ENCODE measurements around the gene FAM163B.
A peak's percentile ranks its signal among the peaks of the same experiment; 100 is the strongest.

FAM163B gene

GRCh38 chr9:133598978-133599377, 10.2 kb downstream of the FAM163B start:
- CTCF ChIA-PET = no interaction called here

GRCh38 chr9:133597316-133597957, 11.8 kb downstream of the FAM163B start:
- ChIA-PET CTCF (interaction anchor here (0.6 to 1.3 kb wide), 6 partner anchors 9 to 1835 kb away, joined by 3 to 4 read pairs (median 3); no protein-coding TSS in a partner anchor), POLR2A (no interaction called here)
- no peaks in the 10 kb centered on the region for H3K36me3 ChIP-seq (ENCODE audit: control insufficient read depth in 2 of 2, insufficient read depth in 1 of 2, low read length in 2 of 2)
- H3K27ac ChIP-seq (ENCODE audit: extremely low read depth, low read depth, low read length) = no peak overlapping the region
- no peaks in the 10 kb centered on the region for H3K9me3 ChIP-seq (ENCODE audit: control insufficient read depth, insufficient read depth, low read depth, low read length)
- no peaks in the 10 kb centered on the region for H3K4me1 ChIP-seq (ENCODE audit: control insufficient read depth, insufficient read depth, low read length)
- no peak overlapping the region for H3K4me3 ChIP-seq (ENCODE audit: low read depth, low read length)
- peak; percentile 98 for TF ChIP-seq ZNF133 (tag by site-specific recombination; IDR thresholded peaks at IDR 0.05)
- TF ChIP-seq, protein P1, sequence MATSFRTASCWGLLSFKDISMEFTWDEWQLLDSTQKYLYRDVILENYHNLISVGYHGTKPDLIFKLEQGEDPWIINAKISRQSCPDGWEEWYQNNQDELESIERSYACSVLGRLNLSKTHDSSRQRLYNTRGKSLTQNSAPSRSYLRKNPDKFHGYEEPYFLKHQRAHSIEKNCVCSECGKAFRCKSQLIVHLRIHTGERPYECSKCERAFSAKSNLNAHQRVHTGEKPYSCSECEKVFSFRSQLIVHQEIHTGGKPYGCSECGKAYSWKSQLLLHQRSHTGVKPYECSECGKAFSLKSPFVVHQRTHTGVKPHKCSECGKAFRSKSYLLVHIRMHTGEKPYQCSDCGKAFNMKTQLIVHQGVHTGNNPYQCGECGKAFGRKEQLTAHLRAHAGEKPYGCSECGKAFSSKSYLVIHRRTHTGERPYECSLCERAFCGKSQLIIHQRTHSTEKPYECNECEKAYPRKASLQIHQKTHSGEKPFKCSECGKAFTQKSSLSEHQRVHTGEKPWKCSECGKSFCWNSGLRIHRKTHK (tag by site-specific recombination; IDR thresholded peaks at IDR 0.05) = peak; percentile 12; the same call in 1 of the 2 replicates
- no peak for TF ChIP-seq ZSCAN18 (tag by site-specific recombination; IDR thresholded peaks at IDR 0.05)
- no peak for TF ChIP-seq HOXA7 (CRISPR knock-in tag; IDR thresholded peaks at IDR 0.05; ENCODE audit: borderline replicate concordance)
- peak; percentile 90 for TF ChIP-seq ZNF280D (tag by site-specific recombination; IDR thresholded peaks at IDR 0.05)
- TF ChIP-seq ZNF121 (tag by site-specific recombination; IDR thresholded peaks at IDR 0.05) = no peak
- TF ChIP-seq, protein P2, sequence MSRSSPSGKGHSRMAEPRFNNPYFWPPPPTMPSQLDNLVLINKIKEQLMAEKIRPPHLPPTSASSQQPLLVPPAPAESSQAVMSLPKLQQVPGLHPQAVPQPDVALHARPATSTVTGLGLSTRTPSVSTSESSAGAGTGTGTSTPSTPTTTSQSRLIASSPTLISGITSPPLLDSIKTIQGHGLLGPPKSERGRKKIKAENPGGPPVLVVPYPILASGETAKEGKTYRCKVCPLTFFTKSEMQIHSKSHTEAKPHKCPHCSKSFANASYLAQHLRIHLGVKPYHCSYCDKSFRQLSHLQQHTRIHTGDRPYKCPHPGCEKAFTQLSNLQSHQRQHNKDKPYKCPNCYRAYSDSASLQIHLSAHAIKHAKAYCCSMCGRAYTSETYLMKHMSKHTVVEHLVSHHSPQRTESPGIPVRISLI (tag by site-specific recombination; IDR thresholded peaks at IDR 0.05) = 0 out of 2 replicates have a peak, but pooled peaks have one; percentile 38
- TF ChIP-seq, protein P3, sequence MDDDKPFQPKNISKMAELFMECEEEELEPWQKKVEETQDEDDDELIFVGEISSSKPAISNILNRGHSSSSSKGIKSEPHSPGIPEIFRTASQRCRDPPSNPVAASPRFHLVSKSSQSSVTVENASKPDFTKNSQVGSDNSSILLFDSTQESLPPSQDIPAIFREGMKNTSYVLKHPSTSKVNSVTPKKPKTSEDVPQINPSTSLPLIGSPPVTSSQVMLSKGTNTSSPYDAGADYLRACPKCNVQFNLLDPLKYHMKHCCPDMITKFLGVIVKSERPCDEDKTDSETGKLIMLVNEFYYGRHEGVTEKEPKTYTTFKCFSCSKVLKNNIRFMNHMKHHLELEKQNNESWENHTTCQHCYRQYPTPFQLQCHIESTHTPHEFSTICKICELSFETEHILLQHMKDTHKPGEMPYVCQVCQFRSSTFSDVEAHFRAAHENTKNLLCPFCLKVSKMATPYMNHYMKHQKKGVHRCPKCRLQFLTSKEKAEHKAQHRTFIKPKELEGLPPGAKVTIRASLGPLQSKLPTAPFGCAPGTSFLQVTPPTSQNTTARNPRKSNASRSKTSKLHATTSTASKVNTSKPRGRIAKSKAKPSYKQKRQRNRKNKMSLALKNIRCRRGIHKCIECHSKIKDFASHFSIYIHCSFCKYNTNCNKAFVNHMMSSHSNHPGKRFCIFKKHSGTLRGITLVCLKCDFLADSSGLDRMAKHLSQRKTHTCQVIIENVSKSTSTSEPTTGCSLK (tag by site-specific recombination; IDR thresholded peaks at IDR 0.05) = 0 out of 2 replicates have a peak, but pooled peaks have one; percentile 68
- TF ChIP-seq TRIM28 (IDR thresholded peaks at IDR 0.05; ENCODE audit: borderline replicate concordance, low read length) = peak; percentile 99; the same call in 1 of the 2 replicates
- peak; percentile 39; the same call in 1 of the 2 replicates for TF ChIP-seq ZNF2 (tag by site-specific recombination; IDR thresholded peaks at IDR 0.05)
- TF ChIP-seq KLF8 (tag by site-specific recombination; IDR thresholded peaks at IDR 0.05) = peak; percentile 50; the same call in 1 of the 2 replicates
- no peak for TF ChIP-seq ZNF776 (tag by site-specific recombination; IDR thresholded peaks at IDR 0.05; ENCODE audit: borderline replicate concordance)
- TF ChIP-seq SETDB1 (IDR thresholded peaks at IDR 0.05; ENCODE audit: insufficient read length, low read length) = peak; percentile 95
- TF ChIP-seq ZNF580 (tag by site-specific recombination; IDR thresholded peaks at IDR 0.05) = 0 out of 2 replicates have a peak, but pooled peaks have one; percentile 42
- TF ChIP-seq ZNF610 (tag by site-specific recombination; IDR thresholded peaks at IDR 0.05; ENCODE audit: borderline replicate concordance) = peak; percentile 65; the same call in 1 of the 2 replicates
- TF ChIP-seq ZNF324 (tag by site-specific recombination; IDR thresholded peaks at IDR 0.05) = 0 out of 2 replicates have a peak, but pooled peaks have one; percentile 45
- peak; percentile 91 for TF ChIP-seq ZNF558 (tag by site-specific recombination; IDR thresholded peaks at IDR 0.05)
- TF ChIP-seq SP7 (tag by site-specific recombination; IDR thresholded peaks at IDR 0.05) = peak; percentile 48; the same call in 1 of the 2 replicates
- TF ChIP-seq ZNF791 (tag by site-specific recombination; IDR thresholded peaks at IDR 0.05) = no peak
- no peak for TF ChIP-seq ZNF19 (tag by site-specific recombination; IDR thresholded peaks at IDR 0.05; ENCODE audit: low read depth)
- no peak for TF ChIP-seq ZNF24 (tag by site-specific recombination; IDR thresholded peaks at IDR 0.05)
- peak; percentile 63; the same call in 1 of the 2 replicates for TF ChIP-seq ZNF639 (tag by site-specific recombination; IDR thresholded peaks at IDR 0.05)

More at GRCh38 chr9:133598978-133599377, 10.2 kb downstream of the FAM163B start:
- TF ChIP-seq EGR2 (tag by site-specific recombination; IDR thresholded peaks at IDR 0.05; ENCODE audit: low read depth) = no peak
- TF ChIP-seq ZNF623 (tag by site-specific recombination; IDR thresholded peaks at IDR 0.05) = peak; percentile 63
- Histone ChIP-seq H3K36me3 (ENCODE audit: control insufficient read depth in 2 of 2, insufficient read depth in 1 of 2, low read length in 2 of 2) (no peaks in the 10 kb centered on the region), H3K27ac (ENCODE audit: extremely low read depth, low read depth, low read length) (no peak overlapping the region), H3K4me3 (ENCODE audit: low read depth, low read length) (no peak overlapping the region), H3K9me3 (ENCODE audit: control insufficient read depth, insufficient read depth, low read depth, low read length) (no peaks in the 10 kb centered on the region), H3K4me1 (ENCODE audit: control insufficient read depth, insufficient read depth, low read length) (no peaks in the 10 kb centered on the region)
- POLR2A ChIA-PET = no interaction called here
